ENCODE measurements around the gene HOXA13.

The HOXA13 gene

GRCh38 chr7:27217951-27218350 lies 18.1 kb upstream of the HOXA13 start:
- no peaks in the 10 kb centered on the region for H3K9me3 Mint-ChIP-seq
- no peaks in the 10 kb centered on the region for H3K36me3 Mint-ChIP-seq (ENCODE audit: low read depth)
- no peak overlapping the region for H3K27ac Mint-ChIP-seq
- peaks cover 88% of the 10 kb centered on the region for H3K27me3 Mint-ChIP-seq
- H3K4me3 Mint-ChIP-seq: no peak overlapping the region
- H3K4me1 Mint-ChIP-seq (ENCODE audit: low read depth): peaks cover 5% of the 10 kb centered on the region

GRCh38 chr7:27215356-27215755 lies 15.5 kb upstream of the HOXA13 start:
- peaks cover 4% of the 10 kb centered on the region for H3K4me1 Mint-ChIP-seq (ENCODE audit: low read depth)
- no peak overlapping the region for H3K4me3 Mint-ChIP-seq
- H3K27ac Mint-ChIP-seq: no peak overlapping the region
- H3K9me3 Mint-ChIP-seq: no peaks in the 10 kb centered on the region
- no peaks in the 10 kb centered on the region for H3K36me3 Mint-ChIP-seq (ENCODE audit: low read depth)
- peaks cover 89% of the 10 kb centered on the region for H3K27me3 Mint-ChIP-seq

- Mint-ChIP-seq H3K27ac (no peak overlapping the region), H3K4me3 (no peak overlapping the region), H3K36me3 (ENCODE audit: low read depth) (no peaks in the 10 kb centered on the region), H3K4me1 (ENCODE audit: low read depth) (peaks cover 6% of the 10 kb centered on the region), H3K27me3 (peaks cover 91% of the 10 kb centered on the region), H3K9me3 (no peaks in the 10 kb centered on the region)
These were observed 14.5 kb upstream of the HOXA13 start for GRCh38 chr7:27214239-27214950.

GRCh38 chr7:27213433-27214238 lies 13.7 kb upstream of the HOXA13 start:
- Mint-ChIP-seq H3K4me1 (ENCODE audit: low read depth) (peaks cover 6% of the 10 kb centered on the region), H3K4me3 (no peak overlapping the region)

GRCh38 chr7:27212497-27213432 lies 12.9 kb upstream of the HOXA13 start:
- no peak overlapping the region for H3K27ac Mint-ChIP-seq
- H3K4me1 Mint-ChIP-seq (ENCODE audit: low read depth): peaks cover 6% of the 10 kb centered on the region
- H3K27me3 Mint-ChIP-seq: peaks cover 94% of the 10 kb centered on the region
- no peak overlapping the region for H3K4me3 Mint-ChIP-seq
- H3K9me3 Mint-ChIP-seq: no peaks in the 10 kb centered on the region
- H3K36me3 Mint-ChIP-seq (ENCODE audit: low read depth): no peaks in the 10 kb centered on the region

More at GRCh38 chr7:27213433-27214238, 13.7 kb upstream of the HOXA13 start:
- H3K9me3 Mint-ChIP-seq: no peaks in the 10 kb centered on the region
- no peaks in the 10 kb centered on the region for H3K36me3 Mint-ChIP-seq (ENCODE audit: low read depth)
- H3K27me3 Mint-ChIP-seq: peaks cover 93% of the 10 kb centered on the region
- H3K27ac Mint-ChIP-seq: no peak overlapping the region

- Mint-ChIP-seq H3K9me3 (no peaks in the 10 kb centered on the region), H3K27me3 (peaks cover 94% of the 10 kb centered on the region), H3K27ac (no peak overlapping the region), H3K4me1 (ENCODE audit: low read depth) (peaks cover 6% of the 10 kb centered on the region), H3K4me3 (no peak overlapping the region), H3K36me3 (ENCODE audit: low read depth) (no peaks in the 10 kb centered on the region)
These were observed 11.9 kb upstream of the HOXA13 start for GRCh38 chr7:27211764-27212204.

- peaks cover 6% of the 10 kb centered on the region for H3K4me1 Mint-ChIP-seq (ENCODE audit: low read depth)
- no peaks in the 10 kb centered on the region for H3K9me3 Mint-ChIP-seq
- no peak overlapping the region for H3K27ac Mint-ChIP-seq
- H3K27me3 Mint-ChIP-seq: peaks cover 94% of the 10 kb centered on the region
- no peaks in the 10 kb centered on the region for H3K36me3 Mint-ChIP-seq (ENCODE audit: low read depth)
- no peak overlapping the region for H3K4me3 Mint-ChIP-seq
These were observed 11.2 kb upstream of the HOXA13 start for GRCh38 chr7:27211084-27211446.

- Mint-ChIP-seq H3K4me3 (peak overlapping the region; percentile 17), H3K4me1 (ENCODE audit: low read depth) (peaks cover 10% of the 10 kb centered on the region), H3K36me3 (ENCODE audit: low read depth) (no peaks in the 10 kb centered on the region), H3K27ac (no peak overlapping the region), H3K9me3 (no peaks in the 10 kb centered on the region), H3K27me3 (peaks cover 95% of the 10 kb centered on the region)
These were observed 10.7 kb upstream of the HOXA13 start for GRCh38 chr7:27210441-27211083.

- no peak overlapping the region for H3K27ac Mint-ChIP-seq
These were observed 10.1 kb upstream of the HOXA13 start for GRCh38 chr7:27209933-27210440.

GRCh38 chr7:27208998-27209397 lies 9.1 kb upstream of the HOXA13 start:
- Mint-ChIP-seq H3K4me1 (ENCODE audit: low read depth) (peaks cover 24% of the 10 kb centered on the region), H3K4me3 (no peak overlapping the region), H3K9me3 (no peaks in the 10 kb centered on the region), H3K27me3 (peaks cover 96% of the 10 kb centered on the region), H3K36me3 (ENCODE audit: low read depth) (no peaks in the 10 kb centered on the region), H3K27ac (no peak overlapping the region)

More at GRCh38 chr7:27209933-27210440, 10.1 kb upstream of the HOXA13 start:
- H3K27me3 Mint-ChIP-seq: peaks cover 96% of the 10 kb centered on the region
- no peaks in the 10 kb centered on the region for H3K36me3 Mint-ChIP-seq (ENCODE audit: low read depth)
- no peak overlapping the region for H3K4me3 Mint-ChIP-seq
- peaks cover 14% of the 10 kb centered on the region for H3K4me1 Mint-ChIP-seq (ENCODE audit: low read depth)
- H3K9me3 Mint-ChIP-seq: no peaks in the 10 kb centered on the region

- Mint-ChIP-seq H3K27me3 (peaks cover 98% of the 10 kb centered on the region), H3K27ac (no peak overlapping the region), H3K9me3 (no peaks in the 10 kb centered on the region), H3K4me1 (ENCODE audit: low read depth) (peaks cover 24% of the 10 kb centered on the region), H3K36me3 (ENCODE audit: low read depth) (no peaks in the 10 kb centered on the region), H3K4me3 (no peak overlapping the region)
These were observed 7.6 kb upstream of the HOXA13 start for GRCh38 chr7:27207348-27207985.

GRCh38 chr7:27205325-27206280 lies 5.7 kb upstream of the HOXA13 start:
- no peak overlapping the region for H3K4me3 Mint-ChIP-seq
- H3K27me3 Mint-ChIP-seq: peaks cover 100% of the 10 kb centered on the region
- no peaks in the 10 kb centered on the region for H3K9me3 Mint-ChIP-seq
- H3K27ac Mint-ChIP-seq: no peak overlapping the region
- no peaks in the 10 kb centered on the region for H3K36me3 Mint-ChIP-seq (ENCODE audit: low read depth)
- peaks cover 41% of the 10 kb centered on the region for H3K4me1 Mint-ChIP-seq (ENCODE audit: low read depth)

GRCh38 chr7:27204851-27205322 lies 5.0 kb upstream of the HOXA13 start:
- H3K9me3 Mint-ChIP-seq: no peaks in the 10 kb centered on the region
- H3K4me3 Mint-ChIP-seq: no peak overlapping the region
- H3K4me1 Mint-ChIP-seq (ENCODE audit: low read depth): peaks cover 41% of the 10 kb centered on the region
- H3K36me3 Mint-ChIP-seq (ENCODE audit: low read depth): no peaks in the 10 kb centered on the region
- H3K27ac Mint-ChIP-seq: no peak overlapping the region
- peaks cover 97% of the 10 kb centered on the region for H3K27me3 Mint-ChIP-seq

Measured in stimulated activated naive CD8-positive, alpha-beta T cell treated with anti-CD3 and anti-CD28 coated beads, Interleukin-15, Interleukin-2, amounts not matched to agents 100 ng/mL and 50 ng/mL, for 24 hours (primary cell).